ENCODE data around the gene EP400.
"Not testable (repeated sequence)": the region's sequence is repeated elsewhere in the genome, so short reads cannot be mapped to it uniquely, and the experiment has no call there.

EP400 gene

DNA sequence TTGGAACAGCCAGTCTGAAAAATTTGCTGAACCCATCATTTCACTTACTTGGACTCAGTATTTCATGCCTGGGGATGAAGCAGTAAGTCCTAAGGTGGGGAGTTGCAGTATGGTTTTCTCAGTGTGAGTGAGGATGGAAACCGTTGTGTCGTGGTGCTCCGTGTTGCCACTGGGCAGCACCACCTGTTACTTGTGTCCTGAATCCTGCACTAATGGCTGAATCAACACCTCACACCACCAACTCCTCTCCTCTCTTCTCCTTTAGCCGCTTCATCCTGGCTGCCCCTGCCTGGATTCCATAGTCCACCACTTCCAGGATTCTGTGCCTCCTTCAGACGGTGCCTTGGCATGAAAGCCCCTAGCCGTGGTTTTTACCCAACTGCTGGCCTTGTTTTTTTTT, 3.0 kb upstream of the EP400 start:
- TF ChIP-seq, protein P1, sequence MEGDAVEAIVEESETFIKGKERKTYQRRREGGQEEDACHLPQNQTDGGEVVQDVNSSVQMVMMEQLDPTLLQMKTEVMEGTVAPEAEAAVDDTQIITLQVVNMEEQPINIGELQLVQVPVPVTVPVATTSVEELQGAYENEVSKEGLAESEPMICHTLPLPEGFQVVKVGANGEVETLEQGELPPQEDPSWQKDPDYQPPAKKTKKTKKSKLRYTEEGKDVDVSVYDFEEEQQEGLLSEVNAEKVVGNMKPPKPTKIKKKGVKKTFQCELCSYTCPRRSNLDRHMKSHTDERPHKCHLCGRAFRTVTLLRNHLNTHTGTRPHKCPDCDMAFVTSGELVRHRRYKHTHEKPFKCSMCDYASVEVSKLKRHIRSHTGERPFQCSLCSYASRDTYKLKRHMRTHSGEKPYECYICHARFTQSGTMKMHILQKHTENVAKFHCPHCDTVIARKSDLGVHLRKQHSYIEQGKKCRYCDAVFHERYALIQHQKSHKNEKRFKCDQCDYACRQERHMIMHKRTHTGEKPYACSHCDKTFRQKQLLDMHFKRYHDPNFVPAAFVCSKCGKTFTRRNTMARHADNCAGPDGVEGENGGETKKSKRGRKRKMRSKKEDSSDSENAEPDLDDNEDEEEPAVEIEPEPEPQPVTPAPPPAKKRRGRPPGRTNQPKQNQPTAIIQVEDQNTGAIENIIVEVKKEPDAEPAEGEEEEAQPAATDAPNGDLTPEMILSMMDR (IDR thresholded peaks at IDR 0.05; ENCODE audit: insufficient read depth, low read length, missing control alignments) = no peak
- DNase-seq (ENCODE audit: low read depth, low spot score) = no peak
- no peak overlapping the region for H3K4me3 ChIP-seq (ENCODE audit: low read depth, low read length)
- CTCF ChIA-PET = no interaction called here
- POLR2A ChIA-PET = no interaction called here

DNA sequence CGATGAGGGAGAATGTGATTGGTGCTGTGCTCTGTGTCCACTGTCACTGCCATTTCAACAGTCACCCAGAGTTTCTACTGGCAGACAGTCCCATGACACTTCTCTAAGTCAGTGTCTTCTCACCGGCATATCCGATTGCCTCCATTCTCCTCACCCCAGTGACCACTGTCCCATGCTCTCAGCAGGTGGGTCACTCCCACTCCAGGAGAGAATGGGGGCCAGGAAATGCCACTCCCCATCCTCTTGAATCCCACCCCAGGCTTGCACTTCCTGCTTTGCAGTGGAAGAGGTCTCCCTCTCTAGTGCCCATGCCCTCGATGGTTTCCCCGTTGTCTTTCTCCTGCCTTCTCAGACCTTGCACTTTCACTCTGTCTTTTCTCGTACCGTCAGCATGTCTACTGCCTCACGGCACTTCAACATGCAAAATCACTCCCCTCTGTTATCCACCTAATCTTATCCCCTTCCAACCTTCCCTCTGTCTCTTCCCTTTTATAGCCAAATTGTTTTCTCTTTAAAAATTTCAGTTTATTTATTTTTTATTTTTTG, 2.2 kb upstream of the EP400 start:
- H3K4me3 ChIP-seq (ENCODE audit: low read depth, low read length) = no peak overlapping the region
- ChIA-PET POLR2A (no interaction called here), CTCF (no interaction called here)
- TF ChIP-seq, protein P1 (IDR thresholded peaks at IDR 0.05; ENCODE audit: insufficient read depth, low read length, missing control alignments) = no peak
- DNase-seq (ENCODE audit: low read depth, low spot score) = no peak

DNA sequence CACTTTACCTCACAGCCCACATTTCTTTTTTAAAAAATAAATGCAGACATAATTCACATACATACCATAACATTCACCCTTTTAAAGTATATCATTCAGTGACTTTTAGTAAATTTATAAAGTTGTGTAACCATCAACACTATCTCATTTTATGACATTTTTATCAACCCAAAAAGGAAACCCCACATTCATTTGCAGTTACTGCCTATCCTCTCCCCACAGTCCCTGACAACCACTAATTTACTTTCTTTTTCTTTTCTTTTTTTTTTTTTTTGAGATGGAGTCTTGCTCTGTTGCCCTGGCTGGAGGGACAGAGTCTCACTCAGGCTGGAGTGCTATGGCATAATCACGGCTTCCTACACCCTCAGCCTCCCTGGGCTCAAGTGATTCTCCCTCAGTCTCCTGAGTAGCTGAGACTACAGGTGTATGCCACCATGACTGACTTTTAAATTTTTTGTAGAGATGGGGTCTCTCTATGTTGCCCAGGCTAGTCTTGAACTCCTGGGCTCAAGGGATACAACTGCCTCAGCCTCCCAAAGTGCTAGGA, 1.5 kb upstream of the EP400 start:
- ChIA-PET POLR2A (no interaction called here), CTCF (interaction anchor here (0.7 kb wide), 1 partner anchor 112 kb away, joined by 3 read pairs; no protein-coding TSS in a partner anchor)
- TF ChIP-seq, protein P1 (IDR thresholded peaks at IDR 0.05; ENCODE audit: insufficient read depth, low read length, missing control alignments) = no peak
- no peak overlapping the region for H3K4me3 ChIP-seq (ENCODE audit: low read depth, low read length)
- no peak for DNase-seq (ENCODE audit: low read depth, low spot score)

DNA sequence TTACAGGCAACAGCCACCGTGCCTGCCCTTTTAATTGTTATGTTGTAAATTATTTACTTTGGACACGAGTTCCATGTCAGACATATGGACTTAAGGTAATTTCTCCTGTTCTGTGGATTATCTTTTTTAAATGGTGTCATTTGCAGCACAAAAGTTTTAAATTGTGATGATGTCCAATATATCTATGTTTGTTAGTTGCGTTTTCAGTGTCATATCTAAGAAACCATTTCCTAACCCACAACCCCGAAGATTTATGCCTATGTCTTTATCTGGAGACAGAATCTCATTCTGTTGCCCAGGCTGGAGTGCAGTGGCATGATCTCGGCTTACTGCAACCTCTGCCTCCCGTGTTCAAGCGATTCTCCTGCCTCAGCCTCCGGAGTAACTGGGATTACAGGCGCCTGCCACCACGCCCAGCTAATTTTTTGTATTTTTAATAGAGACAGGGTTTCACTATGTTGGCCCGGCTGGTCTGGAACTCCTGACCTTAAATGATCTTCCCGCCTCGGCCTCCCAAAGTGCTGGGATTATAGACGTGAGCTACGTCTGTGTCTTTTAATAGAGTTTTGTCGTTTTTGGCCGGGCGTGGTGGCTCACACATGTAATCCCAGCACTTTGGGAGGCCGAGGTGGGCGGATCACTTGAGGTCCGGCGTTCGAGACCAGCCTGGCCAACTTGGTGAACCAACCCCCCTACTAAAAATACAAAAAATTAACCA, 870 bp upstream of the EP400 start:
- ChIA-PET CTCF (interaction anchor here (0.7 to 3.6 kb wide), 7 partner anchors 14 to 181 kb away, joined by 3 to 13 read pairs (median 3); no protein-coding TSS in a partner anchor), POLR2A (interaction anchor here (0.5 to 1.0 kb wide), 3 partner anchors 18 to 118 kb away, joined by 3 to 4 read pairs (median 3); partner anchors contain the start of gene PUS1)
- H3K4me3 ChIP-seq (ENCODE audit: low read depth, low read length) = peak overlapping the region; percentile 65
- not testable (repeated sequence) for DNase-seq (ENCODE audit: low read depth, low spot score)

DNA sequence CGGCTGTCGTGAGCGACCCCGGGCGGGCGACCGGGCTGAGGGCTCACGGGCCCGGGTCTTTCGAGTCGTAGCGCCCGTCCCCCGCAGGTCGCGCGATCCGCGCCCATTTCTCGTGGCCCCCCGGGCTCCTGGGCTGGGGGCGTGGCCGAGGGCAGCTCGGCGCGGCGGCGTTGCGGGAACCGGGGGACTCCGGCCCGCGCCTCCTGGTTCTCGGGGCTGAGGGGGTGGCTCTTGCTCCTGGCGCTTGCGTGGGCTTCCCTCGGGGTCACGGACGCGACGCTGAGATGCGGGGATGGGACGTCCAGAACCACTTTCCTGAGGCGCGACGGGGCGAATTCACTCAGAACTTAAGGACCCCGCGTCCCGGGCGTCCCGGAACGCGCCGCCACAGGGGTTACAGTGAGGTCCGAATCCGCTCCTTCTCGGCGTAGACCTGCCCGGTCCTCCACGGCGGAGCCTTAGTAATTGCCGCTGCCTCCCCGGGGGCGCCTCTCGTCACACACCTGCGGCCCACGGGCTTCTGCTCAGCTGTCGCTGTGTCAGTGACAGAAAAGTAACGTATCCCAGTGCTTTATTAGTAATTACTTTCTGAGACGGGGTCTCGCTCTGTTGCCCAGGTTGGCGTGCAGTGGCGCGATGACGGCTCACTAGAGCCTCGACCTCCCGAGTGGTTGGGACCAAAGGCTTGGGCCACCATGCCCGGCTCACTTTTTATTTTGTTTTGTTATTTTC, 606 bp downstream of the EP400 start:
- TF ChIP-seq, protein P1 (IDR thresholded peaks at IDR 0.05; ENCODE audit: insufficient read depth, low read length, missing control alignments) = no peak
- DNase-seq (ENCODE audit: low read depth, low spot score) = no peak
- peak overlapping the region; percentile 80 for H3K4me3 ChIP-seq (ENCODE audit: low read depth, low read length)
- POLR2A ChIA-PET = interaction anchor here (1.0 kb wide), 1 partner anchor 120 kb away, joined by 3 read pairs; no protein-coding TSS in a partner anchor
- CTCF ChIA-PET = interaction anchor here (0.9 to 3.6 kb wide), 6 partner anchors 10 to 182 kb away, joined by 3 to 13 read pairs (median 4); no protein-coding TSS in a partner anchor

DNA sequence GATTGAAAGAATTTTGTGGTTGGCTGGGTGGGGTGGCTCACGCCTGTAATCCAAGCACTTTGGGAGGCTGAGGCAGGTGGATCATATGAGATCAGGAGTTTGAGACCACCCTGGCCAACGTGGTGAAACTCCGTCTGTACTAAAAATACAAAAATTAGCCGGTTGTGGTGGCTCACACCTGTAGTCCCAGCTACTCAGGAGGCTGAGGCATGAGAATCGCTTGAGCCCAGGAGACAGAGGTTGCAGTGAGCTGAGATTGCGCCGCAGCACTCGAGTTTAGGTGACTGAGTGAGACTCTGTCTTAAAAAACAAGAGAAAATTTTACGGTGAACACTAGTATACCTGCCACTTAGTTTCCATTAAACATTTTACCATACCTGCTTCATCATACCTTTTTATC, 4.1 kb downstream of the EP400 start:
- H3K4me3 ChIP-seq (ENCODE audit: low read depth, low read length); POLR2A ChIA-PET; CTCF ChIA-PET; DNase-seq (ENCODE audit: low read depth, low spot score): not testable (repeated sequence)

DNA sequence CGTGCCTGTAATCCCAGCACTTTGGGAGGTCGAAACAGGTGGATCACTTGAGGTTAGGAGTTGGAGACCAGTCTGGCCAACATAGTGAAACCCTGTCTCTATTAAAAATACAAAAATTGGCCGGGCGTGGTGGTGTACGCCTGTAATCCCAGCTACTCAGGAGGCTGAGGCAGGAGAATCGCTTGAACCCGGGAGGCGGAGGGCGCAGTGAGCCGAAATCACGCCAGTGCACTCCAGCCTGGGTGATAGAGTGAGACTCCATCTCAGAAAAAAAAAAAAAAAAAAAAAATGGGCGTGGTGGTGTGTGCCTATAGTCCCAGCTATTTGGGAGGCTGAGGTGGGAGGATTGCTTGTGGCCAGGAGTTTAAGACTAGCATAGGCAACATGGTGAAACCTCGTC, 4.7 kb downstream of the EP400 start:
- DNase-seq (ENCODE audit: low read depth, low spot score); H3K4me3 ChIP-seq (ENCODE audit: low read depth, low read length); POLR2A ChIA-PET: not testable (repeated sequence)
- CTCF ChIA-PET = interaction anchor here (0.7 kb wide), 1 partner anchor 42 kb away, joined by 3 read pairs; no protein-coding TSS in a partner anchor
